ENCODE results near the gene TMCC3. TPM values are rescaled to one million over a fixed set of nuclear protein-coding genes. Genes with fewer than 3 reads are reported as not detected.
"Not testable (repeated sequence)": the region's sequence is repeated elsewhere in the genome, so short reads cannot be mapped to it uniquely, and the experiment has no call there.

TMCC3 gene
- polyA plus RNA-seq, 1 experiment, result 0.29 TPM

DNA sequence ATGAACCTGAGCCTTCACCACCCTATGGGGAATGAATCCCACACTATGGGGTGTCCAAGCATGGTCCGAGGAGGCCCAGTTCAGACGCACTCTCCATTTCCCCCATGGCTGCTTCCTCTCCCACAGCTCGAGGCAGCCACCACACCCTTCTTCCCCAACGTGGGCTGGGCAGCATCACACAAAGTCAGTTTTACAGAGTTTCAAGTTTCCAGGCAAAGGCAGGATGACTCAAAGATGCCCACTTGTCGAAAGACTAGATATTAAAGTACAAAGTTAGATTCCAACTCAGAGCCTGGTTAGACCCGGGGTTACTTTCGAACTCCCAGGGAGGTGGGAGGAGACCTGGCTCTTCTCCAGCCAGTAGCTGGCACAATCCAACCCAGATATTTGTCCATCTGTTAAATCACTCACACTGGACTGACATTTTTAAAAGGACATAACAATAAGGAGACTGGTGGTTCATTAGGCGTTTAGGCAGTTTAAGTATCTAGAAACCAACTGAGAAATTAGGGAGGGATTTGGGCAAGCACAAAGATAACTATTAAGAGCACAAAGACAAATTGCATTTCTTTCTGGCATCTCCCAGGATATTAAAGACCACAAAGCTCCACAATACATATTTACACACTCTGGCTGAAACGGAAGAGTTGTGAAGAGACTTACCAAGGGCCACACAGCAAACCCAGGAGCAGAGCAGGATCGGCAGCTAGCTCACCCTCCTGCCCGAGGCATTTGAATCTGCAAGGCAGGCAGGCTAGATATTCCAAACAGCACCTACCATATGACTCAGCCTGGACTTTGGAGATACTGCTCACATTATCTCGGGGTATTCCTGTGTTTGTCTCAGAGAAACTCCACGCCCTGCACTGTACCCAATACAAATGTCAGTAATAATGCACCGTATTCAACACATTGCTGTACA lies 34.8 kb downstream of the TMCC3 start:
- TF ChIP-seq, protein P1, sequence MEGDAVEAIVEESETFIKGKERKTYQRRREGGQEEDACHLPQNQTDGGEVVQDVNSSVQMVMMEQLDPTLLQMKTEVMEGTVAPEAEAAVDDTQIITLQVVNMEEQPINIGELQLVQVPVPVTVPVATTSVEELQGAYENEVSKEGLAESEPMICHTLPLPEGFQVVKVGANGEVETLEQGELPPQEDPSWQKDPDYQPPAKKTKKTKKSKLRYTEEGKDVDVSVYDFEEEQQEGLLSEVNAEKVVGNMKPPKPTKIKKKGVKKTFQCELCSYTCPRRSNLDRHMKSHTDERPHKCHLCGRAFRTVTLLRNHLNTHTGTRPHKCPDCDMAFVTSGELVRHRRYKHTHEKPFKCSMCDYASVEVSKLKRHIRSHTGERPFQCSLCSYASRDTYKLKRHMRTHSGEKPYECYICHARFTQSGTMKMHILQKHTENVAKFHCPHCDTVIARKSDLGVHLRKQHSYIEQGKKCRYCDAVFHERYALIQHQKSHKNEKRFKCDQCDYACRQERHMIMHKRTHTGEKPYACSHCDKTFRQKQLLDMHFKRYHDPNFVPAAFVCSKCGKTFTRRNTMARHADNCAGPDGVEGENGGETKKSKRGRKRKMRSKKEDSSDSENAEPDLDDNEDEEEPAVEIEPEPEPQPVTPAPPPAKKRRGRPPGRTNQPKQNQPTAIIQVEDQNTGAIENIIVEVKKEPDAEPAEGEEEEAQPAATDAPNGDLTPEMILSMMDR (IDR thresholded peaks at IDR 0.05; ENCODE audit: low read depth, low read length), result no peak
- Histone ChIP-seq H3K27me3 (ENCODE audit: control insufficient read depth, insufficient read depth, low read length) (peaks cover 2% of the 10 kb centered on the region), H3K9me3 (ENCODE audit: control insufficient read depth, insufficient read depth, low read length) (no peaks in the 10 kb centered on the region), H3K4me3 (ENCODE audit: low read depth, low read length) (no peak overlapping the region), H3K27ac (ENCODE audit: low read depth, low read length) (no peak overlapping the region)
- DNase-seq (ENCODE audit: low read depth, low spot score), result peak; percentile 6
- ChIA-PET POLR2A (interaction anchor here (0.6 kb wide), 1 partner anchor 422 kb away, joined by 5 read pairs; no protein-coding TSS in a partner anchor), CTCF (interaction anchor here (0.7 to 1.4 kb wide), 2 partner anchors 12 to 688 kb away, joined by 4 to 6 read pairs; no protein-coding TSS in a partner anchor)

DNA sequence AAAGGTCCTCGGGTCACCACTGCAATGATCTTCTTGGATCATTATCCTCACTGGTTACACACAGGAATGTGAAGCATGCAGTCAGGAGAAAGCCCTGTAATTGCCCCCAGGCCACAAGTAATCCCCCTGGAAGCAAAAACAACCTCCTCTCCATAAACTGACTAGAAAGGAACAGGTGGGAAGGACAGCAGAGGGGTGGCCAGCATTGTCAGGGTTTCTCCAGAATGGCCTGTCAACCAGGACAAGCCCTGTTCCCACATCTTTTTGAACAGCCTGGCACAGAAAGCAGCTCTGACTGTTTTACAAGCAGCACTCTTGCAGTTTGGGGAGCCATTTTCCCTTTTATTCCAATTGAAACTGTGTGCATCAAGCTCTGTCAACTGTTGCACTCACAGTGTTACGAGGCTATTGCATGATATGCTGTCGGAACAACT lies 36.1 kb downstream of the TMCC3 start:
- POLR2A ChIA-PET, result interaction anchor here (0.6 kb wide), 1 partner anchor 424 kb away, joined by 5 read pairs; no protein-coding TSS in a partner anchor
- TF ChIP-seq, protein P1 (IDR thresholded peaks at IDR 0.05; ENCODE audit: low read depth, low read length), result no peak
- no peak for DNase-seq (ENCODE audit: low read depth, low spot score)
- Histone ChIP-seq H3K27me3 (ENCODE audit: control insufficient read depth, insufficient read depth, low read length) (peaks cover 4% of the 10 kb centered on the region), H3K27ac (ENCODE audit: low read depth, low read length) (no peak overlapping the region), H3K9me3 (ENCODE audit: control insufficient read depth, insufficient read depth, low read length) (no peaks in the 10 kb centered on the region), H3K4me3 (ENCODE audit: low read depth, low read length) (no peak overlapping the region)
- CTCF ChIA-PET, result interaction anchor here (0.7 to 1.4 kb wide), 2 partner anchors 11 to 689 kb away, joined by 4 to 6 read pairs; no protein-coding TSS in a partner anchor

DNA sequence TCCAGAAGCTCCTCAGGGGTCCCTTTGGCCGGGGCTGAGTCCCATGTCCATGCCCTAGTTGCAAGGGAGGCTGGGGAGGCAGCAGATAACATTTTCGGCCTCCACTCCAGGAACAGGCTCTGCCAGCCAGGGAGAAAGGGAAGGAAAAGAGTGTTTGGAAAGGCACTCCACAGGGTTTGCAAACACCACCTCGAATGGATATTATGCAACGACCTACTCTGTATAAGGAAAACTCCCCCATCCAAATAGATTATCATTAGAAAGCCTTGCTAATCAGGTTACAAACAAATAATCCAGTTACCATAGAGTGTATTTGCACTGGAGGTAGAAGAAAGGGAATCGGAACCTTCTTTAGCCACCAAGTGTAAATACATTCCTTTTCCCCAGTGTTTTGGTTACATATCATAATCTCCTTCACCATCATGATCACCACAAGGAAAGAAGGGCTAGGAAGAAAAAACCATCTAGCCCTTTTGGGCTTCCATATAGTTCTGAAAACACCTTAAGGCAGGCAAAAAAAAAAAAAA lies 40.4 kb downstream of the TMCC3 start:
- DNase-seq (ENCODE audit: low read depth, low spot score), result no peak
- Histone ChIP-seq H3K27me3 (ENCODE audit: control insufficient read depth, insufficient read depth, low read length) (peaks cover 7% of the 10 kb centered on the region), H3K9me3 (ENCODE audit: control insufficient read depth, insufficient read depth, low read length) (no peaks in the 10 kb centered on the region), H3K27ac (ENCODE audit: low read depth, low read length) (no peak overlapping the region), H3K4me3 (ENCODE audit: low read depth, low read length) (no peak overlapping the region)
- ChIA-PET POLR2A (no interaction called here), CTCF (no interaction called here)
- TF ChIP-seq, protein P1 (IDR thresholded peaks at IDR 0.05; ENCODE audit: low read depth, low read length), result no peak

DNA sequence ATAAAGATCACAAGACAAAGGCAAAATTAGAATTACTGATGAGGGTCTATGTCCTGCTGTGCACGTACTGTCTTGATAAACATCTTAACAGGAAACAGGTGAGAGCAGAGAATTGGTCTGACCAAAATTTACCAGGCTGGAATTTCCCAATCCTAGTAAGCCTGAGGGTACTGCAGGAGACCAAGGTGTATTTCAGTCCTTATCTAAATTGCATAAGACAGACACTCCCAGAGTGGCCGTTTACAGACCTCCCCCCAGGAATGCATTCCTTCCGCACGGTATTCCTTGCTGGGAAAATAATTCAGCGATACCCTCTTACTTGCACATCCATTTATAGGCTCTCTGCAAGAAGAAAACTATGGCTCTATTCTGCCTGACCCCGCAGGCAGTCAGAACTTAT lies 43.5 kb downstream of the TMCC3 start:
- H3K27me3 ChIP-seq (ENCODE audit: control insufficient read depth, insufficient read depth, low read length); CTCF ChIA-PET; H3K4me3 ChIP-seq (ENCODE audit: low read depth, low read length); POLR2A ChIA-PET; DNase-seq (ENCODE audit: low read depth, low spot score); H3K27ac ChIP-seq (ENCODE audit: low read depth, low read length); H3K9me3 ChIP-seq (ENCODE audit: control insufficient read depth, insufficient read depth, low read length): not testable (repeated sequence)

DNA sequence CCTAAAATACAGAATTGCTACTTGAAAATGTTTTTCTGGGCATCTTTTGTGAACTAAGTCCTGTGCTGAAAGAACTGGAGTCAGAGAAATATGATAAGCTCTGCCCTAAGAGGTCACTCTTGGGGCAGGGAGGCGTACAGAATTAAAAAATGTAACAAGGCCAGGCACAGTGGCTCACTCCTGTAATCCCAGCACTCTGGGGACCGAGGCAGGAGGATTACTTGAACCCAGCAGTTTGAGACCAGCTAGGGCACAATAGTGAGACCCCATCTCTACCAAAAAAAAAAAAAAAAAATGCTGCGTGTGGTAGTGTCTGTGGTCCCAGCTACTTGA lies 46.0 kb downstream of the TMCC3 start:
- no peaks in the 10 kb centered on the region for H3K9me3 ChIP-seq (ENCODE audit: control insufficient read depth, insufficient read depth, low read length)
- ChIA-PET POLR2A (no interaction called here), CTCF (interaction anchor here (0.6 to 1.1 kb wide), 5 partner anchors 109 to 951 kb away, joined by 3 to 7 read pairs (median 3); no protein-coding TSS in a partner anchor)
- no peak for DNase-seq (ENCODE audit: low read depth, low spot score)
- H3K4me3 ChIP-seq (ENCODE audit: low read depth, low read length), result no peak overlapping the region
- H3K27me3 ChIP-seq (ENCODE audit: control insufficient read depth, insufficient read depth, low read length), result peaks cover 3% of the 10 kb centered on the region
- TF ChIP-seq, protein P1 (IDR thresholded peaks at IDR 0.05; ENCODE audit: low read depth, low read length), result no peak
- H3K27ac ChIP-seq (ENCODE audit: low read depth, low read length), result no peak overlapping the region

Measured in AG04450 (cell line).